Large intestine (tissue), 12 donors: ENCODE data around the gene MARK3. TPM values are rescaled to one million over a fixed set of nuclear protein-coding genes. Genes with fewer than 3 reads are reported as not detected.
A peak's percentile ranks its signal among the peaks of the same experiment; 100 is the strongest.

Experiments used
- DNase-seq, 2 donors: peaks; one replicate each; pipeline versions ENCODE4 v3.0.0 to v3.0.0-alpha.2; 2013
- H3K27ac ChIP-seq: one replicate; pipeline ENCODE4 v1.5.1; 2013; ENCODE audit warnings: low read length
- H3K27me3 ChIP-seq: 2 replicates; pipeline ENCODE4 v1.6.1; 2013; ENCODE audit warnings: low read length; ENCODE audit not compliant: control insufficient read depth, insufficient read depth
- H3K36me3 ChIP-seq: 2 replicates; pipeline ENCODE4 v1.6.1; 2013; ENCODE audit warnings: low read length; ENCODE audit not compliant: control insufficient read depth, insufficient read depth
- H3K4me1 ChIP-seq: one replicate; pipeline ENCODE4 v1.6.1; 2013; ENCODE audit warnings: low read length; ENCODE audit not compliant: control insufficient read depth, insufficient read depth
- H3K4me3 ChIP-seq: one replicate; pipeline ENCODE4 v1.5.1; 2013; ENCODE audit warnings: low read length
- H3K9me3 ChIP-seq: one replicate; pipeline ENCODE4 v1.6.1; 2013; ENCODE audit warnings: mild to moderate bottlenecking, low read depth, low read length, moderate library complexity; ENCODE audit not compliant: control insufficient read depth
- whole genome bisulfite sequencing: methylation state at CpG from one replicate; pipeline ENCODE4 v1.1.5; 2013; ENCODE audit warnings: low lambda C conversion rate; ENCODE audit not compliant: insufficient coverage; 5-methylcytosine and 5-hydroxymethylcytosine counted together
- long read RNA-seq, 11 donors: transcript quantifications; one replicate each; lab custom pipeline, GENCODE V29; 2026
- polyA plus RNA-seq: library from polyadenylated mRNA; unstranded; fragments of 120-200 nt; gene quantifications from one replicate; pipeline ENCODE4 v1.2.1, GENCODE V29; 2013

Gene MARK3
- 66.0 TPM for polyA plus RNA-seq
- long read RNA-seq, donor 1, partial matches to known transcripts, result 7 of 13 reads
- long read RNA-seq, donor 1, other reads (novel, unspliced or antisense), result 0 of 13 reads
- long read RNA-seq, donor 2, transcript MARK3-202 (16 exons, 3,283 nt), result major isoform, 6 of 21 reads
- long read RNA-seq, donor 2, partial matches to known transcripts, result 11 of 21 reads
- long read RNA-seq, donor 2, other reads (novel, unspliced or antisense), result 0 of 21 reads
- long read RNA-seq, donor 3, result 0 reads
- long read RNA-seq, donor 4, result 0 reads
- long read RNA-seq, donor 5, partial matches to known transcripts, result 0 of 5 reads
- long read RNA-seq, donor 5, other reads (novel, unspliced or antisense), result 0 of 5 reads
- long read RNA-seq, donor 6, transcript MARK3-210 (2 exons, 3,584 nt), result minor isoform, 5 of 17 reads
- long read RNA-seq, donor 6, transcript MARK3-202 (16 exons, 3,283 nt), result major isoform, 6 of 17 reads
- long read RNA-seq, donor 6, partial matches to known transcripts, result 0 of 17 reads
- long read RNA-seq, donor 6, other reads (novel, unspliced or antisense), result 0 of 17 reads
- long read RNA-seq, donor 7, partial matches to known transcripts, result 5 of 7 reads
- long read RNA-seq, donor 7, other reads (novel, unspliced or antisense), result 0 of 7 reads
- long read RNA-seq, donor 8, transcript MARK3-202 (16 exons, 3,283 nt), result major isoform, 6 of 16 reads
- long read RNA-seq, donor 8, partial matches to known transcripts, result 5 of 16 reads
- long read RNA-seq, donor 8, other reads (novel, unspliced or antisense), result 0 of 16 reads
- long read RNA-seq, donor 9, partial matches to known transcripts, result 0 of 8 reads
- long read RNA-seq, donor 9, other reads (novel, unspliced or antisense), result 0 of 8 reads
- long read RNA-seq, donor 10, transcript MARK3-202 (16 exons, 3,283 nt), result major isoform, 6 of 10 reads
- long read RNA-seq, donor 10, partial matches to known transcripts, result 0 of 10 reads
- long read RNA-seq, donor 10, other reads (novel, unspliced or antisense), result 0 of 10 reads
- long read RNA-seq, donor 11, partial matches to known transcripts, result 0 of 6 reads
- long read RNA-seq, donor 11, other reads (novel, unspliced or antisense), result 0 of 6 reads

DNA sequence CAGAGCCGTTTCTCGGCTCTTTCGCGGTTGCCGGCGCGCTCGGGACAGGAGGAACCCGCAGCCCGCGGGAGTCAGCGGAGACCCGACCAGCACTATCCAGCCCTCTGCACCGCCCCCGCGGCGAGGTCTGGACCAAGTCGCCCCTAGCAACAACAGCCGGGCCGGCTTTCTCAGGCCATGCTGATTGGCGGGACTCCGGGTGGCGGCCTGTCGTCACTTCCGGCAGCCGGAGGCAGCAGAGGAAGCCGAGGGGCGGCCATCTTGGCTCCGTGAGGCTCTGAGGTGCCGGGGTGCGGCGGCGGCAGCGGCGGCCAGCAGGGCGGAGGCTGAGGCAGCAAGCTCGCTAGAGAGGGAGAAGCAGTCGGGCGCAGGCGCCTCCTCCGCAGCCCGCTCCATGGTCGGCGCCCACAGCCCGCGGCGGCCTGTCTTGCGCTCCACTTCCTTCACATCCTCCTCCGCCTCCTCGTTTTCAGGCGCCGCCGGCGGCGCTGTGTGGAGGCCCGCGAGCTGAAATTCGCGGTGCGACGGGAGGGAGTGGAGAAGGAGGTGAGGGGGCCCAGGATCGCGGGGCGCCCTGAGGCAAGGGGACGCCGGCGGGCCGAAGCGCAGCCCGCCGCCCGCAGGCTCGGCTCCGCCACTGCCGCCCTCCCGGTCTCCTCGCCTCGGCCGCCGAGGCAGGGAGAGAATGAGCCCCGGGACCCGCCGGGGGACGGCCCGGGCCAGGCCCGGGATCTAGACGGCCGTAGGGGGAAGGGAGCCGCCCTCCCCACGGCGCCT, at the start of gene MARK3:
TSS of gene MARK3 (plus strand) at position 264 of the 777 bp plus-strand sequence. CDS start 615 bp downstream, outside the sequence.
- peaks cover 3% of the 10 kb centered on the region for H3K27me3 ChIP-seq
- H3K36me3 ChIP-seq, result no peaks in the 10 kb centered on the region
- peak; percentile 96 to 98 for DNase-seq
- H3K9me3 ChIP-seq, result no peaks in the 10 kb centered on the region
- no CpG with 5 or more reads among the region's 91 CpGs for WGBS
- H3K4me3 ChIP-seq, result peak within 1 kb of the TSS; percentile 76
- peaks cover 6% of the 10 kb centered on the region for H3K4me1 ChIP-seq
- peak within 1 kb of the TSS; percentile 99 for H3K27ac ChIP-seq

GRCh38 chr14:103336191-103336590, 49.0 kb upstream of the MARK3 start:
- Histone ChIP-seq H3K27me3 (no peaks in the 10 kb centered on the region), H3K4me1 (peaks cover 17% of the 10 kb centered on the region), H3K4me3 (peak overlapping the region; percentile 64), H3K27ac (no peak overlapping the region), H3K36me3 (peaks cover 58% of the 10 kb centered on the region), H3K9me3 (no peaks in the 10 kb centered on the region)
- WGBS, result no CpG with 5 or more reads among the region's 14 CpGs
- DNase-seq, result no peak

GRCh38 chr14:103337794-103338193, 47.4 kb upstream of the MARK3 start:
- peaks cover 11% of the 10 kb centered on the region for H3K4me1 ChIP-seq
- no peak overlapping the region for H3K27ac ChIP-seq
- no peak overlapping the region for H3K4me3 ChIP-seq
- peaks cover 74% of the 10 kb centered on the region for H3K36me3 ChIP-seq
- no peaks in the 10 kb centered on the region for H3K27me3 ChIP-seq
- no peak for DNase-seq
- no peaks in the 10 kb centered on the region for H3K9me3 ChIP-seq
- WGBS, result 80% methylated on average over 1 of the region's 3 CpGs

- H3K36me3 ChIP-seq, result peaks cover 90% of the 10 kb centered on the region
- H3K4me3 ChIP-seq, result no peak overlapping the region
- no peaks in the 10 kb centered on the region for H3K27me3 ChIP-seq
- no peaks in the 10 kb centered on the region for H3K9me3 ChIP-seq
- WGBS, result no CpG with 5 or more reads among the region's 6 CpGs
- peaks cover 11% of the 10 kb centered on the region for H3K4me1 ChIP-seq
- DNase-seq, result no peak
- no peak overlapping the region for H3K27ac ChIP-seq
Measured at GRCh38 chr14:103339561-103339960, 45.7 kb upstream of the MARK3 start.

GRCh38 chr14:103340480-103341212, 44.6 kb upstream of the MARK3 start:
- Histone ChIP-seq H3K27me3 (no peaks in the 10 kb centered on the region), H3K9me3 (no peaks in the 10 kb centered on the region), H3K27ac (no peak overlapping the region), H3K4me1 (peaks cover 11% of the 10 kb centered on the region), H3K36me3 (peaks cover 88% of the 10 kb centered on the region), H3K4me3 (no peak overlapping the region)
- DNase-seq, result no peak
- whole genome bisulfite sequencing, result 100% methylated on average over 2 of the region's 6 CpGs

DNA sequence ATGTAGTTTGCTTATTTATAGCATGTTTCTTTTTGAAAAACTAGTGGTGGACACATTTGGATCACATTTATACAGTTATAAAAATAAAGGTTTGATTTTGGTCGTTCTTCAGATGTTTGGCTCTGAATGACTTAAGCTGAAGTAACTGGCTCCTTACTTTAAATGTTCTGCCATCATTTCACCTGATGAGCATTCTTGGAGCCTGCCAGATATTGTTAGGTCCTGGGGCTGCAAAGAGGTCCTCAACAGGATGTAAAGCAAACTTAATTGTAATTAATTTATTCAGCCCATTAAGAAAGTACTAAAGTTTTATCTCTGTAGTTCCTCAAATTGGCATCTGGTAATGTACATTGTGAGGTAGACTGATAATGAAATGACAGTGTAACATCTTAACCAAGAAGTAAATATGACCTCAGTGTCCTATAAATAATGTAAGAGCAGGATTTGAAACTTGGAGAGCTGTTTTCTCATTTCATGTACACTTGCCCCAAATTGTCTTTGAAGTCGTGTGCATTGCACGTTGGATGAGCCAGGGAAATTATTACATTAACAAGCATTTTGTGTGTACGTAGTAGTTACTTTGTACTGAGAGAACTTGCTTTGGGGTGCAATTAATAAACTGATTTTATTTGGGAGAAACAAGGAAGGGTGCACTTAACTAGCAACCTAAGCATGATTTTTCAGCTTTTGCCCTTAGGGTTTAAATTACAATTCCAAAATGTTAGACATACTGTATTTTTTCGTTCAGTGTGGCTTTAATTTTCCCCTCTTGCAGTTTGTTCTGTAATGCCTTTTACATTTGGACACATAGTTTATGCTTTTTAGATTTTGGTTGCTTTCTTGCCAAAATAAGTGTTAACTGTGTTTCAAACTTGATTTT, 43.7 kb upstream of the MARK3 start:
- Histone ChIP-seq H3K36me3 (peaks cover 80% of the 10 kb centered on the region), H3K27ac (no peak overlapping the region), H3K9me3 (no peaks in the 10 kb centered on the region), H3K4me3 (no peak overlapping the region), H3K27me3 (no peaks in the 10 kb centered on the region), H3K4me1 (peaks cover 5% of the 10 kb centered on the region)
- 100% methylated on average over 1 of the region's 5 CpGs for WGBS
- DNase-seq, result no peak

DNA sequence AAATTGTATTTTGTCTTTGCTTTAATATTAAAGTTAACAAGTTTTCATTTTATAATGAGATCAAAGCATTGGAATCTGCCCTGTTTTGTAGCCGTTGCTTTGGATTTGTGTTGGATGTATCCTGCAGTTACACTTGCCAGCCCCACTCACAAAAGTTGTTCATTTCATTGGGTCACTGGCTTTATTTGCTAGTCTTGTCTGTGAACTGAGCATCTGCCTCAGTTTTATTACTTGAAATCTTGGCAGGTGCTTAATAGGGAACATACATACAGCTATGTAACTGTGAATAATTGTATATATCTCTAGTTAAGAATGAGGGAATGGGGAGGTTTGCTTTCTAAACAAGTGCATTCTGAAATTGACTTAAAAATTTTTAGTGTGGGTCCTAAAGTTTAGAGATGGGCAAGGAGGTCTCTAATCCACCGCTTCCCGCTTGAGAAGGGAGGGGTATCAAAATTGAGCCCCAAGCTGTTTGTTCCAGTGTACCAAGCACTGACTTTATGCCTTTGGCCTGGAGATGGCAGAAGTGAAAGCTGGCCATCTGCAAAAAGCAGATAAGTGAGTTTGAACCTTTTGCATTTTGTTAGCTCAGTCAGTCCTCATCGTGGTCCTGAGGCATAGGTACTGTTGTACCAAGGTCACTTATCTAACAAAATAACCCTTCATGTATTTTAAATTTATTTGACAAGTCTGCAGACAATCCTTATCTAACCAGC, 41.9 kb upstream of the MARK3 start:
- Histone ChIP-seq H3K27me3 (no peaks in the 10 kb centered on the region), H3K36me3 (peaks cover 61% of the 10 kb centered on the region), H3K4me3 (no peak overlapping the region), H3K27ac (no peak overlapping the region), H3K9me3 (no peaks in the 10 kb centered on the region), H3K4me1 (no peaks in the 10 kb centered on the region)
- no CpG with 5 or more reads among the region's 4 CpGs for WGBS
- DNase-seq, result no peak

GRCh38 chr14:103343905-103344797, 41.1 kb upstream of the MARK3 start:
- WGBS, result 100% methylated on average over 3 of the region's 5 CpGs
- Histone ChIP-seq H3K36me3 (peaks cover 53% of the 10 kb centered on the region), H3K4me1 (no peaks in the 10 kb centered on the region), H3K9me3 (no peaks in the 10 kb centered on the region), H3K27me3 (no peaks in the 10 kb centered on the region), H3K27ac (no peak overlapping the region), H3K4me3 (no peak overlapping the region)
- no peak for DNase-seq
